Measurements from ENCODE around the gene NFYB. TPM values are rescaled to one million over a fixed set of nuclear protein-coding genes. Genes with fewer than 3 reads are reported as not detected.
"Not testable (repeated sequence)": the region's sequence is repeated elsewhere in the genome, so short reads cannot be mapped to it uniquely, and the experiment has no call there.

NFYB gene
- total RNA-seq, 2 donors from 2014 or later: 56.2 to 73.4 TPM

- no peak overlapping the region for H3K4me3 ChIP-seq
- H3K4me1 ChIP-seq (ENCODE audit: control insufficient read depth in 1 of 2, low read depth in 2 of 2): peaks cover 29 to 35% of the 10 kb centered on the region in 2 donors
- H3K27ac ChIP-seq: no peak overlapping the region
- no peak for DNase-seq (ENCODE audit: low spot score)
- ATAC-seq (ENCODE audit: insufficient number of reproducible peaks, low FRiP score, low read depth): no peak
- no peaks in the 10 kb centered on the region for H3K36me3 ChIP-seq
- H3K27me3 ChIP-seq (replicated peaks; ENCODE audit: insufficient read depth): no peaks in the 10 kb centered on the region
- no peaks in the 10 kb centered on the region for H3K9me3 ChIP-seq
- no peak for TF ChIP-seq CTCF (IDR thresholded peaks at IDR 0.05)
Measured at GRCh38 chr12:104175726-104176247, 37.8 kb upstream of the NFYB start.

GRCh38 chr12:104173804-104174203 is 35.8 kb upstream of the NFYB start:
- not testable (repeated sequence) for DNase-seq (ENCODE audit: low spot score)

GRCh38 chr12:104172570-104172947 is 34.5 kb upstream of the NFYB start:
- no peak for TF ChIP-seq CTCF (IDR thresholded peaks at IDR 0.05)
- no peak for DNase-seq (ENCODE audit: low spot score)
- Histone ChIP-seq H3K4me3 (no peak overlapping the region), H3K27ac (no peak overlapping the region), H3K27me3 (replicated peaks; ENCODE audit: insufficient read depth) (no peaks in the 10 kb centered on the region), H3K9me3 (no peaks in the 10 kb centered on the region), H3K4me1 (ENCODE audit: control insufficient read depth in 1 of 2, low read depth in 2 of 2) (peaks cover 9 to 12% of the 10 kb centered on the region in 2 donors), H3K36me3 (no peaks in the 10 kb centered on the region)
- no peak for ATAC-seq (ENCODE audit: insufficient number of reproducible peaks, low FRiP score, low read depth)

More at GRCh38 chr12:104173804-104174203, 35.8 kb upstream of the NFYB start:
- H3K36me3 ChIP-seq; ATAC-seq (ENCODE audit: insufficient number of reproducible peaks, low FRiP score, low read depth); H3K27ac ChIP-seq; H3K9me3 ChIP-seq; H3K4me3 ChIP-seq; H3K27me3 ChIP-seq (replicated peaks; ENCODE audit: insufficient read depth): not testable (repeated sequence)
- H3K4me1 ChIP-seq (ENCODE audit: control insufficient read depth in 1 of 2, low read depth in 2 of 2): peaks cover 20 to 24% of the 10 kb centered on the region in 2 donors

GRCh38 chr12:104171785-104172569 is 34.0 kb upstream of the NFYB start:
- H3K9me3 ChIP-seq: no peaks in the 10 kb centered on the region
- no peaks in the 10 kb centered on the region for H3K36me3 ChIP-seq
- H3K27ac ChIP-seq: no peak overlapping the region
- H3K27me3 ChIP-seq (replicated peaks; ENCODE audit: insufficient read depth): no peaks in the 10 kb centered on the region
- H3K4me1 ChIP-seq (ENCODE audit: control insufficient read depth in 1 of 2, low read depth in 2 of 2): peaks cover 4 to 6% of the 10 kb centered on the region in 2 donors
- no peak overlapping the region for H3K4me3 ChIP-seq
- TF ChIP-seq CTCF (IDR thresholded peaks at IDR 0.05): no peak
- no peak for DNase-seq (ENCODE audit: low spot score)
- no peak for ATAC-seq (ENCODE audit: insufficient number of reproducible peaks, low FRiP score, low read depth)

- Histone ChIP-seq H3K27ac (no peak overlapping the region), H3K4me3 (no peak overlapping the region), H3K36me3 (no peaks in the 10 kb centered on the region), H3K9me3 (no peaks in the 10 kb centered on the region), H3K4me1 (ENCODE audit: control insufficient read depth in 1 of 2, low read depth in 2 of 2) (peaks cover 0 to 12% of the 10 kb centered on the region in 2 donors), H3K27me3 (replicated peaks; ENCODE audit: insufficient read depth) (no peaks in the 10 kb centered on the region)
- no peak for ATAC-seq (ENCODE audit: insufficient number of reproducible peaks, low FRiP score, low read depth)
- TF ChIP-seq CTCF (IDR thresholded peaks at IDR 0.05): no peak
- no peak for DNase-seq (ENCODE audit: low spot score)
Measured at GRCh38 chr12:104168596-104168995, 30.6 kb upstream of the NFYB start.

Measured in thoracic aorta (tissue), 2 donors.